Activated naive CD4-positive, alpha-beta T cell treated with anti-CD3 and anti-CD28 coated beads, Interleukin-2, amount 10 ng/mL, durations not matched to agents 7 days and 5 days (primary cell): ENCODE data around the gene TAF5.
A peak's percentile ranks its signal among the peaks of the same experiment; 100 is the strongest.
"Not testable (repeated sequence)": the region's sequence is repeated elsewhere in the genome, so short reads cannot be mapped to it uniquely, and the experiment has no call there.

Source experiments
- CTCF ChIA-PET: fragments of 350-600 bp; sonication (Branson Sonifier 250); formaldehyde crosslinking; loops from one replicate; lab custom pipeline; 2021; ENCODE audit warnings: antibody characterized with exemption; lab: Charles Lee
- DNase-seq: peaks from one replicate; pipeline ENCODE4 v3.0.0-alpha.2; 2020
- H3K27ac Mint-ChIP-seq: one replicate; pipeline ENCODE4 v1.8.0; 2021; ENCODE audit warnings: mild to moderate bottlenecking, moderate library complexity, mixed read lengths
- H3K27me3 Mint-ChIP-seq: one replicate; pipeline ENCODE4 v1.8.0; 2021; ENCODE audit warnings: mild to moderate bottlenecking, mixed read lengths
- H3K36me3 Mint-ChIP-seq: one replicate; pipeline ENCODE4 v1.8.0; 2021; ENCODE audit warnings: mixed read lengths
- H3K4me1 Mint-ChIP-seq: one replicate; pipeline ENCODE4 v1.8.0; 2021; ENCODE audit warnings: mixed read lengths
- H3K4me3 Mint-ChIP-seq: one replicate; pipeline ENCODE4 v1.8.0; 2021; ENCODE audit warnings: mild to moderate bottlenecking, moderate library complexity, mixed read lengths
- H3K9me3 Mint-ChIP-seq: one replicate; pipeline ENCODE4 v1.8.0; 2021; ENCODE audit warnings: mixed read lengths

The TAF5 gene

GRCh38 chr10:103367782-103368518 lies at the start of gene TAF5:
Gene TAF5 (plus strand): TSS chr10:103367976. CDS start chr10:103367990, 14 bp downstream.
- peak within 1 kb of the TSS; percentile 86 for H3K4me3 Mint-ChIP-seq
- DNase-seq = peak; percentile 94
- no peaks in the 10 kb centered on the region for H3K27me3 Mint-ChIP-seq
- H3K27ac Mint-ChIP-seq = peak within 1 kb of the TSS; percentile 94
- H3K9me3 Mint-ChIP-seq = no peaks in the 10 kb centered on the region
- peaks cover 28% of the 10 kb centered on the region for H3K4me1 Mint-ChIP-seq
- H3K36me3 Mint-ChIP-seq = peaks cover 8% of the 10 kb centered on the region
- CTCF ChIA-PET = interaction anchor here (0.6 to 1.6 kb wide), 5 partner anchors 11 to 450 kb away, joined by 3 to 5 read pairs (median 4); partner anchors contain the start of genes ATP5MK, CNNM2 and PCGF6

- Mint-ChIP-seq H3K9me3 (no peaks in the 10 kb centered on the region), H3K27me3 (no peaks in the 10 kb centered on the region), H3K27ac (no peak overlapping the region), H3K4me3 (no peak overlapping the region), H3K4me1 (no peaks in the 10 kb centered on the region), H3K36me3 (peaks cover 23% of the 10 kb centered on the region)
- CTCF ChIA-PET = no interaction called here
- no peak for DNase-seq
These were observed 39.9 kb upstream of the TAF5 start for GRCh38 chr10:103327906-103328305.

- no peaks in the 10 kb centered on the region for H3K9me3 Mint-ChIP-seq
- H3K4me1 Mint-ChIP-seq = no peaks in the 10 kb centered on the region
- DNase-seq = no peak
- CTCF ChIA-PET = interaction anchor here (0.5 to 2.3 kb wide), 12 partner anchors 9 to 418 kb away, joined by 3 to 15 read pairs (median 4); partner anchors contain the start of gene CNNM2
- H3K27ac Mint-ChIP-seq = no peak overlapping the region
- no peaks in the 10 kb centered on the region for H3K27me3 Mint-ChIP-seq
- peaks cover 22% of the 10 kb centered on the region for H3K36me3 Mint-ChIP-seq
- no peak overlapping the region for H3K4me3 Mint-ChIP-seq
These were observed 33.7 kb upstream of the TAF5 start for GRCh38 chr10:103333934-103334520.

GRCh38 chr10:103334567-103334966 lies 33.2 kb upstream of the TAF5 start:
- H3K9me3 Mint-ChIP-seq = no peaks in the 10 kb centered on the region
- no peak overlapping the region for H3K27ac Mint-ChIP-seq
- no peak for DNase-seq
- CTCF ChIA-PET = interaction anchor here (0.5 to 2.3 kb wide), 12 partner anchors 9 to 498 kb away, joined by 3 to 15 read pairs (median 3); partner anchors contain the start of gene CNNM2
- no peaks in the 10 kb centered on the region for H3K27me3 Mint-ChIP-seq
- no peaks in the 10 kb centered on the region for H3K4me1 Mint-ChIP-seq
- peaks cover 23% of the 10 kb centered on the region for H3K36me3 Mint-ChIP-seq
- H3K4me3 Mint-ChIP-seq = no peak overlapping the region

- Mint-ChIP-seq H3K9me3 (no peaks in the 10 kb centered on the region), H3K27ac (no peak overlapping the region), H3K4me1 (no peaks in the 10 kb centered on the region), H3K4me3 (no peak overlapping the region), H3K36me3 (peaks cover 21% of the 10 kb centered on the region), H3K27me3 (no peaks in the 10 kb centered on the region)
- no peak for DNase-seq
- CTCF ChIA-PET = interaction anchor here (0.6 to 1.0 kb wide), 2 partner anchors 81 to 97 kb away, joined by 3 read pairs; no protein-coding TSS in a partner anchor
These were observed 31.4 kb upstream of the TAF5 start for GRCh38 chr10:103336370-103336769.

GRCh38 chr10:103350175-103350516 lies 17.6 kb upstream of the TAF5 start:
- H3K4me3 Mint-ChIP-seq = peak overlapping the region; percentile 89
- DNase-seq = no peak
- CTCF ChIA-PET = interaction anchor here (1.2 kb wide), 2 partner anchors 133 to 136 kb away, joined by 3 to 4 read pairs; no protein-coding TSS in a partner anchor
- peaks cover 12% of the 10 kb centered on the region for H3K36me3 Mint-ChIP-seq
- H3K4me1 Mint-ChIP-seq = peaks cover 17% of the 10 kb centered on the region
- H3K27ac Mint-ChIP-seq = peak overlapping the region; percentile 77
- no peaks in the 10 kb centered on the region for H3K9me3 Mint-ChIP-seq
- no peaks in the 10 kb centered on the region for H3K27me3 Mint-ChIP-seq

GRCh38 chr10:103350517-103351260 lies 17.1 kb upstream of the TAF5 start, which contains the start of gene PCGF6:
Gene PCGF6 (minus strand): TSS chr10:103351140. CDS start chr10:103351066, 74 bp downstream.
- CTCF ChIA-PET = interaction anchor here (0.6 to 1.2 kb wide), 3 partner anchors 18 to 136 kb away, joined by 3 to 4 read pairs (median 4); no protein-coding TSS in a partner anchor
- Mint-ChIP-seq H3K4me1 (peaks cover 17% of the 10 kb centered on the region), H3K27me3 (no peaks in the 10 kb centered on the region), H3K36me3 (peaks cover 7% of the 10 kb centered on the region), H3K9me3 (no peaks in the 10 kb centered on the region), H3K27ac (peak within 1 kb of the TSS; percentile 83), H3K4me3 (peak within 1 kb of the TSS; percentile 89)
- peak; percentile 77 for DNase-seq

- H3K36me3 Mint-ChIP-seq = peaks cover 6% of the 10 kb centered on the region
- H3K27me3 Mint-ChIP-seq = no peaks in the 10 kb centered on the region
- no peak for DNase-seq
- H3K4me1 Mint-ChIP-seq = peaks cover 17% of the 10 kb centered on the region
- H3K4me3 Mint-ChIP-seq = no peak overlapping the region
- H3K9me3 Mint-ChIP-seq = no peaks in the 10 kb centered on the region
- H3K27ac Mint-ChIP-seq = no peak overlapping the region
- CTCF ChIA-PET = interaction anchor here (0.7 kb wide), 2 partner anchors 21 to 26 kb away, joined by 3 read pairs; no protein-coding TSS in a partner anchor
These were observed 14.5 kb upstream of the TAF5 start for GRCh38 chr10:103353281-103353680.

- H3K36me3 Mint-ChIP-seq, H3K9me3 Mint-ChIP-seq, DNase-seq, H3K4me3 Mint-ChIP-seq, H3K27me3 Mint-ChIP-seq, H3K27ac Mint-ChIP-seq, CTCF ChIA-PET: not testable (repeated sequence)
- peaks cover 11% of the 10 kb centered on the region for H3K4me1 Mint-ChIP-seq
These were observed 13.2 kb upstream of the TAF5 start for GRCh38 chr10:103354567-103354966.

- CTCF ChIA-PET = interaction anchor here (1.3 kb wide), 1 partner anchor 11 kb away, joined by 5 read pairs; the partner anchor contains the start of gene TAF5
- no peak for DNase-seq
- H3K9me3 Mint-ChIP-seq = no peaks in the 10 kb centered on the region
- no peak overlapping the region for H3K4me3 Mint-ChIP-seq
- H3K4me1 Mint-ChIP-seq = peaks cover 5% of the 10 kb centered on the region
- H3K36me3 Mint-ChIP-seq = no peaks in the 10 kb centered on the region
- H3K27me3 Mint-ChIP-seq = peaks cover 4% of the 10 kb centered on the region
- H3K27ac Mint-ChIP-seq = no peak overlapping the region
These were observed 11.7 kb upstream of the TAF5 start for GRCh38 chr10:103355906-103356599.

GRCh38 chr10:103359493-103359892 lies 8.3 kb upstream of the TAF5 start:
- H3K4me3 Mint-ChIP-seq, H3K9me3 Mint-ChIP-seq, CTCF ChIA-PET, H3K36me3 Mint-ChIP-seq, DNase-seq, H3K27me3 Mint-ChIP-seq, H3K4me1 Mint-ChIP-seq, H3K27ac Mint-ChIP-seq: not testable (repeated sequence)

GRCh38 chr10:103360791-103361190 lies 7.0 kb upstream of the TAF5 start:
- H3K9me3 Mint-ChIP-seq, H3K36me3 Mint-ChIP-seq, H3K27ac Mint-ChIP-seq, DNase-seq, CTCF ChIA-PET, H3K27me3 Mint-ChIP-seq, H3K4me3 Mint-ChIP-seq, H3K4me1 Mint-ChIP-seq: not testable (repeated sequence)

- CTCF ChIA-PET = interaction anchor here (1.2 to 1.6 kb wide), 2 partner anchors 11 to 449 kb away, joined by 3 to 5 read pairs; partner anchors contain the start of gene CNNM2
- H3K36me3 Mint-ChIP-seq = peaks cover 8% of the 10 kb centered on the region
- no peak for DNase-seq
- peak overlapping the region; percentile 94 for H3K27ac Mint-ChIP-seq
- H3K27me3 Mint-ChIP-seq = no peaks in the 10 kb centered on the region
- H3K4me3 Mint-ChIP-seq = peak overlapping the region; percentile 86
- H3K4me1 Mint-ChIP-seq = peaks cover 27% of the 10 kb centered on the region
- H3K9me3 Mint-ChIP-seq = no peaks in the 10 kb centered on the region
These were observed 396 bp upstream of the TAF5 start for GRCh38 chr10:103367379-103367781.
